Transverse colon (tissue), 4 donors: ENCODE data around the gene MET. TPM values are rescaled to one million over a fixed set of nuclear protein-coding genes. Genes with fewer than 3 reads are reported as not detected.

Experiments
- DNase-seq: peaks from one replicate; pipeline ENCODE4 v3.0.0-alpha.2; 2019
- H3K27ac ChIP-seq, 4 donors: fragments of 200-600 bp; sonication (generic); 2 replicates each; pipeline ENCODE4 v1.5.1; 2016 to 2018; ENCODE audit warnings: inconsistent platforms in 4 of 4
- H3K27me3 ChIP-seq: fragments of 200-600 bp; sonication (generic); 2 replicates; pipeline ENCODE4 v1.5.1; 2017; ENCODE audit warnings: inconsistent platforms
- H3K36me3 ChIP-seq, 4 donors: fragments of 200-600 bp; sonication (generic); 2 replicates each; pipeline ENCODE4 v1.5.1; 2017 to 2019; ENCODE audit warnings: inconsistent platforms in 4 of 4
- H3K4me1 ChIP-seq, 4 donors: fragments of 200-600 bp; sonication (generic); 2 replicates each; pipeline ENCODE4 v1.5.1; 2017 to 2020; ENCODE audit warnings: inconsistent platforms in 4 of 4
- H3K4me3 ChIP-seq, 4 donors: fragments of 200-600 bp; sonication (generic); 1 replicate in 1 of 4; 2 replicates in 3 of 4; pipeline versions ENCODE4 v1.5.1 to v1.6.1; 2017 to 2019; ENCODE audit warnings: inconsistent platforms in 4 of 4
- H3K9me3 ChIP-seq, 2 donors: fragments of 200-600 bp; sonication (generic); 2 replicates each; pipeline ENCODE4 v1.5.1; 2017 to 2019; ENCODE audit warnings: inconsistent platforms in 2 of 2
- EP300 ChIP-seq: sonication (generic); formaldehyde crosslinking; IDR thresholded peaks from one replicate; pipeline ENCODE4 v1.6.1; 2017; ENCODE audit warnings: antibody characterized with exemption, low read depth
- POLR2A ChIP-seq: fragments of 450-650 bp; IDR thresholded peaks from one replicate; pipeline ENCODE4 v1.6.1; 2016; ENCODE audit warnings: antibody characterized with exemption, mild to moderate bottlenecking, moderate library complexity
- POLR2AphosphoS5 ChIP-seq, 3 donors: sonication (generic); formaldehyde crosslinking; IDR thresholded peaks; one replicate each; pipeline ENCODE4 v1.6.1; 2016; ENCODE audit warnings: antibody characterized with exemption in 3 of 3
- WGBS, 2 donors: methylation state at CpG; one replicate each; pipeline ENCODE4 v1.1.5; 2018; ENCODE audit warnings: low coverage in 1 of 2; 5-methylcytosine and 5-hydroxymethylcytosine counted together
- in situ Hi-C, 4 donors: fragments of 200-750 bp; cut with MboI; loops; one replicate each; pipeline versions ENCODE4 v1.15.0 to v1.15.1; 2017; ENCODE audit warnings: low sequenced_read_pairs in 3 of 4, low pct_ligation_motif_present in 1 of 4, low pct_unique_long_range_greater_than_20kb in 1 of 4
- intact Hi-C: fragments of 100-400 bp; cut with DNase I; formaldehyde crosslinking; loops from one replicate; pipeline ENCODE4 v1.15.1; 2023; ENCODE audit warnings: low total_unique reads
- total RNA-seq, 4 donors: library from RNA; depleted of rRNA; stranded (reverse); fragments of >200 nt; gene quantifications; one replicate each; pipeline ENCODE4 v1.1.0, GENCODE V29; 2016
- TF ChIP-seq, protein P1 (sequence below), 5 experiments: fragments of 200-600 bp in 3 of 5; fragments of 450-650 bp in 2 of 5; sonication (generic) in 3 of 5; IDR thresholded peaks; 1 replicate in 2 of 5; 2 replicates in 3 of 5; pipeline ENCODE4 v1.5.1; 2016 to 2017; ENCODE audit warnings: antibody characterized with exemption in 5 of 5, inconsistent platforms in 3 of 5, mild to moderate bottlenecking in 2 of 5, moderate library complexity in 1 of 5

The MET gene
- total RNA-seq, 4 donors from 2014 or later, result 6.4 to 35.5 (median 20.3) TPM

GRCh38 chr7:116678780-116679179 lies 6.8 kb downstream of the MET start:
- H3K36me3 ChIP-seq, result no peaks in the 10 kb centered on the region
- H3K9me3 ChIP-seq, result no peaks in the 10 kb centered on the region
- DNase-seq, result no peak
- H3K4me1 ChIP-seq, result no peaks in the 10 kb centered on the region
- H3K4me3 ChIP-seq, result no peak overlapping the region
- H3K27ac ChIP-seq, result no peak overlapping the region
- no peak for TF ChIP-seq EP300
- TF ChIP-seq POLR2AphosphoS5 (IDR thresholded peaks at IDR 0.05), result no peak
- no peak for TF ChIP-seq POLR2A
- TF ChIP-seq, protein P1, sequence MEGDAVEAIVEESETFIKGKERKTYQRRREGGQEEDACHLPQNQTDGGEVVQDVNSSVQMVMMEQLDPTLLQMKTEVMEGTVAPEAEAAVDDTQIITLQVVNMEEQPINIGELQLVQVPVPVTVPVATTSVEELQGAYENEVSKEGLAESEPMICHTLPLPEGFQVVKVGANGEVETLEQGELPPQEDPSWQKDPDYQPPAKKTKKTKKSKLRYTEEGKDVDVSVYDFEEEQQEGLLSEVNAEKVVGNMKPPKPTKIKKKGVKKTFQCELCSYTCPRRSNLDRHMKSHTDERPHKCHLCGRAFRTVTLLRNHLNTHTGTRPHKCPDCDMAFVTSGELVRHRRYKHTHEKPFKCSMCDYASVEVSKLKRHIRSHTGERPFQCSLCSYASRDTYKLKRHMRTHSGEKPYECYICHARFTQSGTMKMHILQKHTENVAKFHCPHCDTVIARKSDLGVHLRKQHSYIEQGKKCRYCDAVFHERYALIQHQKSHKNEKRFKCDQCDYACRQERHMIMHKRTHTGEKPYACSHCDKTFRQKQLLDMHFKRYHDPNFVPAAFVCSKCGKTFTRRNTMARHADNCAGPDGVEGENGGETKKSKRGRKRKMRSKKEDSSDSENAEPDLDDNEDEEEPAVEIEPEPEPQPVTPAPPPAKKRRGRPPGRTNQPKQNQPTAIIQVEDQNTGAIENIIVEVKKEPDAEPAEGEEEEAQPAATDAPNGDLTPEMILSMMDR (IDR thresholded peaks at IDR 0.05), result no peak
- intact Hi-C loops, result no loop called here
- 69 to 81% methylated on average over 1 of the region's 1 CpG for WGBS, 2 donors
- in situ Hi-C loops, result loop anchor here in 1 of 4 donors (10.0 kb wide), 1 partner anchor 126 kb away; no protein-coding TSS in a partner anchor
- H3K27me3 ChIP-seq, result no peaks in the 10 kb centered on the region

- Histone ChIP-seq H3K27me3 (no peaks in the 10 kb centered on the region), H3K4me1 (no peaks in the 10 kb centered on the region), H3K27ac (no peak overlapping the region), H3K4me3 (no peak overlapping the region), H3K36me3 (no peaks in the 10 kb centered on the region), H3K9me3 (no peaks in the 10 kb centered on the region)
- WGBS, 2 donors, result 76% methylated on average over 3 to 4 of the region's 4 CpGs
- intact Hi-C loops (no loop called here), in situ Hi-C loops (loop anchor here in 1 of 4 donors (10.0 kb wide), 1 partner anchor 125 kb away; no protein-coding TSS in a partner anchor)
- TF ChIP-seq, protein P1 (IDR thresholded peaks at IDR 0.05), result no peak
- TF ChIP-seq EP300 (no peak), POLR2A (no peak), POLR2AphosphoS5 (IDR thresholded peaks at IDR 0.05) (no peak)
- DNase-seq, result no peak
Observed at GRCh38 chr7:116679500-116679899, 7.5 kb downstream of the MET start.

GRCh38 chr7:116683786-116684185 lies 11.8 kb downstream of the MET start:
- in situ Hi-C loops (no loop called here), intact Hi-C loops (loop anchor here (2.0 kb wide), 1 partner anchor 51 kb away; no protein-coding TSS in a partner anchor)
- Histone ChIP-seq H3K4me3 (no peak overlapping the region), H3K27ac (no peak overlapping the region), H3K36me3 (no peaks in the 10 kb centered on the region), H3K4me1 (peaks cover 0 to 3% (median 0%) of the 10 kb centered on the region in 4 donors), H3K27me3 (no peaks in the 10 kb centered on the region), H3K9me3 (no peaks in the 10 kb centered on the region)
- no peak for DNase-seq
- 77 to 83% methylated on average over 4 of the region's 4 CpGs for WGBS, 2 donors
- no peak for TF ChIP-seq EP300

GRCh38 chr7:116686033-116686432 lies 14.0 kb downstream of the MET start:
- intact Hi-C loops (no loop called here), in situ Hi-C loops (no loop called here)
- DNase-seq, result no peak
- WGBS, 2 donors, result 83 to 85% methylated on average over 1 to 3 of the region's 3 CpGs
- H3K9me3 ChIP-seq, result no peaks in the 10 kb centered on the region
- TF ChIP-seq EP300 (no peak), POLR2A (no peak), POLR2AphosphoS5 (IDR thresholded peaks at IDR 0.05) (no peak)
- TF ChIP-seq, protein P1 (IDR thresholded peaks at IDR 0.05), result no peak
- no peak overlapping the region for H3K27ac ChIP-seq
- H3K27me3 ChIP-seq, result no peaks in the 10 kb centered on the region
- H3K4me3 ChIP-seq, result no peak overlapping the region
- H3K4me1 ChIP-seq, result peaks cover 0 to 3% (median 0%) of the 10 kb centered on the region in 4 donors
- no peaks in the 10 kb centered on the region for H3K36me3 ChIP-seq

GRCh38 chr7:116686812-116687419 lies 14.9 kb downstream of the MET start:
- Histone ChIP-seq H3K9me3 (no peaks in the 10 kb centered on the region), H3K27me3 (no peaks in the 10 kb centered on the region), H3K36me3 (no peaks in the 10 kb centered on the region), H3K4me1 (peaks cover 0 to 3% (median 0%) of the 10 kb centered on the region in 4 donors), H3K27ac (no peak overlapping the region), H3K4me3 (no peak overlapping the region)
- TF ChIP-seq, protein P1 (IDR thresholded peaks at IDR 0.05), result no peak
- no peak for DNase-seq
- 70 to 79% methylated on average over 7 of the region's 7 CpGs for WGBS, 2 donors
- intact Hi-C loops (no loop called here), in situ Hi-C loops (no loop called here)
